ENCODE measurements around the gene GAPDHS. TPM values are rescaled to one million over a fixed set of nuclear protein-coding genes. Genes with fewer than 3 reads are reported as not detected.

Gene GAPDHS
- total RNA-seq, 2 donors from 2014 or later, result 13.4 TPM; not detected in 1

DNA sequence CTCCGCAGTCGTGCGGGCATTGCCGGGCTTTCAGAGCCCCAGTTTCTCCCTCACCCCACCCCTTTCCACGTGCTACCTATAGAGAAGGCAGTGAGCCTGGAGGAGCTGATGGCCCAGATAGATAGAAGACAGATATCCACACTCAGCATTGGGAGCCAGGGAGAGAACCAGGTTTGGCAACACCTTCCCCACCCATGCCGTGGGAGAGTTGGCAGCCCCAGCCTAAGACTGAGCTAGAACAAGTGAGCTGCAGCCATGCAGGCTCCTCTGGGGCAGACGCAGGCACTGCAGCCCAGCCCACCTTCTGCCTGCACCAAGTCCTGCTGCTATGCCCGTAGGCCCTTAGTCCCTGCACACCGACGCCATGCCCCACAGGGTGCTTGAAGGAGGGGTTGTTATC is 32.6 kb upstream of the GAPDHS start:
- WGBS, result 83% methylated on average over 10 of the region's 10 CpGs
- Histone ChIP-seq H3K4me1 (replicated peaks) (no peaks in the 10 kb centered on the region), H3K27me3 (replicated peaks; ENCODE audit: insufficient read depth) (no peaks in the 10 kb centered on the region), H3K36me3 (no peaks in the 10 kb centered on the region), H3K27ac (no peak overlapping the region), H3K9me3 (no peaks in the 10 kb centered on the region), H3K4me3 (no peak overlapping the region)
- intact Hi-C loops (cut with DNase I), result no loop called here
- TF ChIP-seq POLR2AphosphoS5 (IDR thresholded peaks at IDR 0.05) (no peak), POLR2A (IDR thresholded peaks at IDR 0.05) (no peak)
- TF ChIP-seq, protein P1, sequence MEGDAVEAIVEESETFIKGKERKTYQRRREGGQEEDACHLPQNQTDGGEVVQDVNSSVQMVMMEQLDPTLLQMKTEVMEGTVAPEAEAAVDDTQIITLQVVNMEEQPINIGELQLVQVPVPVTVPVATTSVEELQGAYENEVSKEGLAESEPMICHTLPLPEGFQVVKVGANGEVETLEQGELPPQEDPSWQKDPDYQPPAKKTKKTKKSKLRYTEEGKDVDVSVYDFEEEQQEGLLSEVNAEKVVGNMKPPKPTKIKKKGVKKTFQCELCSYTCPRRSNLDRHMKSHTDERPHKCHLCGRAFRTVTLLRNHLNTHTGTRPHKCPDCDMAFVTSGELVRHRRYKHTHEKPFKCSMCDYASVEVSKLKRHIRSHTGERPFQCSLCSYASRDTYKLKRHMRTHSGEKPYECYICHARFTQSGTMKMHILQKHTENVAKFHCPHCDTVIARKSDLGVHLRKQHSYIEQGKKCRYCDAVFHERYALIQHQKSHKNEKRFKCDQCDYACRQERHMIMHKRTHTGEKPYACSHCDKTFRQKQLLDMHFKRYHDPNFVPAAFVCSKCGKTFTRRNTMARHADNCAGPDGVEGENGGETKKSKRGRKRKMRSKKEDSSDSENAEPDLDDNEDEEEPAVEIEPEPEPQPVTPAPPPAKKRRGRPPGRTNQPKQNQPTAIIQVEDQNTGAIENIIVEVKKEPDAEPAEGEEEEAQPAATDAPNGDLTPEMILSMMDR (IDR thresholded peaks at IDR 0.05), result no peak
- DNase-seq (ENCODE audit: low spot score), result no peak

DNA sequence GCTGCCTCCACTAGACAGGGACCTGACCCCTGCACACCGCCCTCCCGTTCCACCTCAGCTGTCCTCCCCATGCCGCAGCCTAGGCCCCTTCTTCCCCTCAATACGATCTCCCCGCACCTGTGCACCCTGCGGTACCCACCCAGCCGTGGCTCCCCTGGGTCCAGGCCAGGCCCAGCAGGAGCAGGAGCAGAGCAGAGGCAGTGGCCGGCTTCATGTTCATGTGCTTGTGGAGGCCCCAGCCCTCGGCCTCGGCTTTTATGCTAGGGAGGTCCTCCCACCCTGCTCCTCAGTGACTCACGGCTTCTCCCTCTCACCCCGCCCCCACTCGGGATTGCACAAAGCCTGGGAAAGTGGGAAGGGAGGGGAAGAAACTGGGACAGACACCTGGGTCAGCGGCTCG is 31.6 kb upstream of the GAPDHS start:
- intact Hi-C loops (cut with DNase I), result no loop called here

DNA sequence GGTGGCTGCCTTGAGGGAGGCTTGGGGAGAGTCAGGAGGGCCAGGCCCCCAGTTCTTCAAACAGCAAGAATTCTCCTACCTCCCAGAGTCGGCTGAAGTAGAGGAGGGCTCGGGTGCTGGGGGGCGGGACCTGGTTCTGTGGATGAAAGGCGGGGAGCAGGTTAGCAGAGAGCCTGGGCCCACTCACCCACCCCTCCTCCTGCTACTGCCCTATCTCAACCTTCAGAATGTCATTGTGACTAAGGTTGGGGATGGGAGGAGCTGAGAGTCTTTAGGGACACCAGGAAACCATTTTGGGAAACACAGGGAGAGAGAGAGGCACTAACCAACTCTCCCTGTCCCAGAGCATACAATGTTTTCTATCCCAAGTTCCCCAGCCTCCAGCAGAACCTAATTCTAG is 30.5 kb upstream of the GAPDHS start:
- H3K4me3 ChIP-seq, result no peak overlapping the region
- DNase-seq (ENCODE audit: low spot score), result no peak
- intact Hi-C loops (cut with DNase I), result no loop called here
- WGBS, result 88% methylated on average over 4 of the region's 4 CpGs
- TF ChIP-seq POLR2A (IDR thresholded peaks at IDR 0.05) (no peak), POLR2AphosphoS5 (IDR thresholded peaks at IDR 0.05) (no peak)
- TF ChIP-seq, protein P1 (IDR thresholded peaks at IDR 0.05), result no peak
- no peaks in the 10 kb centered on the region for H3K36me3 ChIP-seq
- H3K9me3 ChIP-seq, result no peaks in the 10 kb centered on the region
- no peaks in the 10 kb centered on the region for H3K4me1 ChIP-seq (replicated peaks)
- H3K27ac ChIP-seq, result no peak overlapping the region
- H3K27me3 ChIP-seq (replicated peaks; ENCODE audit: insufficient read depth), result no peaks in the 10 kb centered on the region

More for the DNA sequence above, 31.6 kb upstream of the GAPDHS start:
- no peaks in the 10 kb centered on the region for H3K36me3 ChIP-seq
- H3K4me3 ChIP-seq, result no peak overlapping the region
- DNase-seq (ENCODE audit: low spot score), result no peak
- H3K27me3 ChIP-seq (replicated peaks; ENCODE audit: insufficient read depth), result no peaks in the 10 kb centered on the region
- TF ChIP-seq, protein P1 (IDR thresholded peaks at IDR 0.05), result no peak
- no peak for TF ChIP-seq POLR2A (IDR thresholded peaks at IDR 0.05)
- no peak for TF ChIP-seq POLR2AphosphoS5 (IDR thresholded peaks at IDR 0.05)
- H3K27ac ChIP-seq, result no peak overlapping the region
- WGBS, result 83% methylated on average over 15 of the region's 15 CpGs
- no peaks in the 10 kb centered on the region for H3K4me1 ChIP-seq (replicated peaks)
- no peaks in the 10 kb centered on the region for H3K9me3 ChIP-seq

GRCh38 chr19:35506011-35506410 is 27.2 kb upstream of the GAPDHS start:
- Histone ChIP-seq H3K27me3 (replicated peaks; ENCODE audit: insufficient read depth) (no peaks in the 10 kb centered on the region), H3K27ac (no peak overlapping the region), H3K36me3 (no peaks in the 10 kb centered on the region), H3K9me3 (no peaks in the 10 kb centered on the region), H3K4me3 (no peak overlapping the region), H3K4me1 (replicated peaks) (no peaks in the 10 kb centered on the region)
- TF ChIP-seq, protein P1 (IDR thresholded peaks at IDR 0.05), result no peak
- TF ChIP-seq POLR2A (IDR thresholded peaks at IDR 0.05) (no peak), POLR2AphosphoS5 (IDR thresholded peaks at IDR 0.05) (no peak)
- intact Hi-C loops (cut with DNase I), result no loop called here
- 92% methylated on average over 7 of the region's 7 CpGs for WGBS
- no peak for DNase-seq (ENCODE audit: low spot score)

GRCh38 chr19:35507561-35507960 is 25.7 kb upstream of the GAPDHS start:
- no peak for TF ChIP-seq POLR2A (IDR thresholded peaks at IDR 0.05)
- TF ChIP-seq POLR2AphosphoS5 (IDR thresholded peaks at IDR 0.05), result no peak
- TF ChIP-seq, protein P1 (IDR thresholded peaks at IDR 0.05), result no peak
- Histone ChIP-seq H3K36me3 (no peaks in the 10 kb centered on the region), H3K4me1 (replicated peaks) (no peaks in the 10 kb centered on the region), H3K9me3 (no peaks in the 10 kb centered on the region), H3K27ac (no peak overlapping the region), H3K4me3 (no peak overlapping the region), H3K27me3 (replicated peaks; ENCODE audit: insufficient read depth) (no peaks in the 10 kb centered on the region)
- WGBS, result 83% methylated on average over 11 of the region's 11 CpGs
- intact Hi-C loops (cut with DNase I), result no loop called here
- no peak for DNase-seq (ENCODE audit: low spot score)
